Lower leg skin (tissue), 4 donors: ENCODE data around the gene FGD6. TPM values are rescaled to one million over a fixed set of nuclear protein-coding genes. Genes with fewer than 3 reads are reported as not detected.

ENCODE experiments used
- DNase-seq, 2 donors: peaks; one replicate each; pipeline ENCODE4 v3.0.0-alpha.2; 2019; ENCODE audit warnings: low spot score in 2 of 2
- H3K4me3 ChIP-seq: fragments of 200-600 bp; sonication (generic); 2 replicates; pipeline ENCODE4 v1.5.1; 2017; ENCODE audit warnings: mild to moderate bottlenecking, low read depth; ENCODE audit not compliant: poor library complexity, severe bottlenecking
- POLR2A ChIP-seq, 2 donors: fragments of 450-650 bp; IDR thresholded peaks; one replicate each; pipeline ENCODE4 v1.6.1; 2016 to 2017; ENCODE audit warnings: antibody characterized with exemption in 2 of 2, mild to moderate bottlenecking in 1 of 2, moderate library complexity in 1 of 2
- WGBS, 2 donors: methylation state at CpG; one replicate each; pipeline ENCODE4 v1.1.5; 2018; 5-methylcytosine and 5-hydroxymethylcytosine counted together
- intact Hi-C: fragments of 100-400 bp; cut with DNase I; formaldehyde crosslinking; loops from one replicate; pipeline ENCODE4 v1.15.0; 2023; ENCODE audit warnings: low total_unique reads
- total RNA-seq, 4 donors: library from RNA; depleted of rRNA; stranded (reverse); fragments of >200 nt; gene quantifications; one replicate each; pipeline ENCODE4 v1.1.0, GENCODE V29; 2016
- TF ChIP-seq, protein P1 (sequence below), 3 donors: fragments of 450-650 bp; IDR thresholded peaks; one replicate each; pipeline ENCODE4 v1.5.1; 2016; ENCODE audit warnings: antibody characterized with exemption in 3 of 3, mild to moderate bottlenecking in 3 of 3, moderate library complexity in 2 of 3

The FGD6 gene
- total RNA-seq, 4 donors from 2014 or later, result 13.9 to 19.1 (median 14.7) TPM

DNA sequence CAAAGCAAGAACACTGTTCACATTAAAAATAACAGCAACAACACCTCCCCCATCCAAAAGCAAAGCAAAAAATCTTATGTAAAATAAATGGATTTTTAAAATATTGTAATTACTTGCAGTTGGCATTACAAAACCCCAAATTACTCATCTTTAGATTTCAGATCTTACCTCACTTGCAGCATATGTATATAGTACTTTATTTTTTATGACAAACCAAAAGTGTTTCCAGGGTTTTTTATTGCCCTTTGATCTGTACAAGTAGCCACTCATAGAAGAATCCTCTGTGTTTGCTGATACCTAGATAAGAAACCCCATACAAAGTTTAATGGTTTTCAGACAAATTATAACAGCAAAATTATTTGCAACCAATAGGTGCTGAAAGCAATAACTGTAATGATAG is 131.7 kb downstream of the FGD6 start:
- H3K4me3 ChIP-seq, result no peak overlapping the region
- no peak for TF ChIP-seq POLR2A (IDR thresholded peaks at IDR 0.05)
- TF ChIP-seq, protein P1, sequence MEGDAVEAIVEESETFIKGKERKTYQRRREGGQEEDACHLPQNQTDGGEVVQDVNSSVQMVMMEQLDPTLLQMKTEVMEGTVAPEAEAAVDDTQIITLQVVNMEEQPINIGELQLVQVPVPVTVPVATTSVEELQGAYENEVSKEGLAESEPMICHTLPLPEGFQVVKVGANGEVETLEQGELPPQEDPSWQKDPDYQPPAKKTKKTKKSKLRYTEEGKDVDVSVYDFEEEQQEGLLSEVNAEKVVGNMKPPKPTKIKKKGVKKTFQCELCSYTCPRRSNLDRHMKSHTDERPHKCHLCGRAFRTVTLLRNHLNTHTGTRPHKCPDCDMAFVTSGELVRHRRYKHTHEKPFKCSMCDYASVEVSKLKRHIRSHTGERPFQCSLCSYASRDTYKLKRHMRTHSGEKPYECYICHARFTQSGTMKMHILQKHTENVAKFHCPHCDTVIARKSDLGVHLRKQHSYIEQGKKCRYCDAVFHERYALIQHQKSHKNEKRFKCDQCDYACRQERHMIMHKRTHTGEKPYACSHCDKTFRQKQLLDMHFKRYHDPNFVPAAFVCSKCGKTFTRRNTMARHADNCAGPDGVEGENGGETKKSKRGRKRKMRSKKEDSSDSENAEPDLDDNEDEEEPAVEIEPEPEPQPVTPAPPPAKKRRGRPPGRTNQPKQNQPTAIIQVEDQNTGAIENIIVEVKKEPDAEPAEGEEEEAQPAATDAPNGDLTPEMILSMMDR (IDR thresholded peaks at IDR 0.05), result no peak
- no peak for DNase-seq
- intact Hi-C loops, result no loop called here

DNA sequence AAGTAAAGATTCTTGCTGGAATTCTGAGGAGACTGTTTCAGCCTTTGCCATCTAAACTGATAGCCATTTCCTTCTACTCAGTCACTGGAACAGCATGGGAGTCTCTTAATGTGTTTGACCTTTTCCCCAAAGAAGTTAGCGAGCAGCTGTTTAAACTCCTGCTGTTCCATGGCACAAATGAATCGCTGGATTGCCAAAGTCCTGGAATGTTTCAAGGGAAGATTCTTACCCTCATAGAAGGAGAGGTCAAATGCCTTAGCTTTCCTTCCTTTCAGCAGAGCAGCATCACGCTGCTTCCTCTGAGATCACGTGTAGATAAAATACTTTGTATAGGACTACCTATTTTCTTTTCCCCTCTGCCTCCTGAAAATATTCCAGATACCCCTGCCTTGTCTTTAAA is 133.3 kb downstream of the FGD6 start:
- no peak overlapping the region for H3K4me3 ChIP-seq
- 52 to 63% methylated on average over 4 of the region's 4 CpGs for WGBS, 2 donors
- intact Hi-C loops, result no loop called here
- no peak for TF ChIP-seq POLR2A (IDR thresholded peaks at IDR 0.05)
- TF ChIP-seq, protein P1 (IDR thresholded peaks at IDR 0.05), result no peak
- no peak for DNase-seq

DNA sequence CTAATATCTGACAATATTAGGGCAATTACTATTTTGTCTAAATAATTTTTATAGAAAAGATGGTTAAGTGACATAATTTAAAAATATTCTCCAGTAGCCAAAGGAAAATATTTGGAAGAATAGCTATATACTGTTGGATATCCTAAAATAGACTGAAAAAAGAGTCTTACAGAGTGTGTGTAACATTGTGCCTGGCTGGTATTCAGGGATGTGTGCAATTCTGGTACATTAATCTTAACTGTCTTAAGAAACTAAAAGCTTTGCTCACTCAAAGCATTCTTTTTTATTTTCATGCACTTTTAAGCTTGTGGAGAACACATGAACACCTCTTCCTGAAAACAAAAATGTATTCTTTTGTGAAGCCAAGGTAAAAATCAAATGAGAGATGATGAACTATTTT is 133.8 kb downstream of the FGD6 start:
- H3K4me3 ChIP-seq, result no peak overlapping the region
- intact Hi-C loops, result no loop called here
- TF ChIP-seq, protein P1 (IDR thresholded peaks at IDR 0.05), result no peak
- TF ChIP-seq POLR2A (IDR thresholded peaks at IDR 0.05), result no peak
- DNase-seq, result no peak

DNA sequence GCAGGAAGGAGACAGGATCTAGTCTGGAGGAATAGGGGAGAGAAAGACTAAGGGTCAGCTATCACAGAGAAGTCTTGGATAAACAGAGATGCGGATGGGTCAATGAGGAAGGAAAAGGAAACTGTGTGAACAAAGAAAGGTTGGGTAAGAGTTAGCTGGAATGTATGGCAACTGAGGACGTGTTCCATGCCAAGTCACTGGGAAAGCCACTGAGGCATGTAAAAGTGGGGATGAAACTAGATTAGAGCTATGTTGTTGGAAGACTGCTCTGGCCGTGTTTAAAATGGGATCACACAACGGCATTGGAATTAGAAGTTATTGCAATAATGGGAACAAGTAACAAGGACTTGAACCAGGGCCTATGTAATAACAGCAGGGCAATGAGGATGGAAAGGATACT is 139.9 kb downstream of the FGD6 start:
- intact Hi-C loops, result no loop called here
- TF ChIP-seq, protein P1 (IDR thresholded peaks at IDR 0.05), result no peak
- TF ChIP-seq POLR2A (IDR thresholded peaks at IDR 0.05), result no peak
- WGBS, 2 donors, result 75 to 76% methylated on average over 4 of the region's 4 CpGs
- no peak for DNase-seq
- H3K4me3 ChIP-seq, result no peak overlapping the region

DNA sequence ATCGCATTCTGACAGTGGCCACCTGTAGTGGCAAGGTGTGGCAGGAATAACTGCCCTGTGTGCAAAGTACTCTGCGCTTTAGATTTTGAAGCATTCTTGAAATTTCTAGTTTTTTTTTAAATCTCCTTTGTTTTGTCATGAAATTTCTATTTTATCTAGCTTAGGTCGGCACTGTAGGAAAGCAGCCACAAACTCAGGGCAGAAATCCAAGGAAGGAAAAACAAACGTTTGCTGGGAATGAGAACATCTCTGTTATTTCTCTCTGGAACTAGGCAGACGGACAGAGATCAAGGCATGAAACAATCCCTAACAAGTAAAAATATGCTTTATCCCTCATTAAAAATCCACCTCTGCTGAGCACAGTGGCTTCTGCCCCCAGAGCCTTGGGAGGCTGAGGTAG is 142.5 kb downstream of the FGD6 start:
- intact Hi-C loops, result no loop called here
- DNase-seq, result no peak
- no peak overlapping the region for H3K4me3 ChIP-seq
- TF ChIP-seq, protein P1 (IDR thresholded peaks at IDR 0.05), result no peak
- no peak for TF ChIP-seq POLR2A (IDR thresholded peaks at IDR 0.05)
- WGBS, 2 donors, result 57 to 62% methylated on average over 5 of the region's 5 CpGs

DNA sequence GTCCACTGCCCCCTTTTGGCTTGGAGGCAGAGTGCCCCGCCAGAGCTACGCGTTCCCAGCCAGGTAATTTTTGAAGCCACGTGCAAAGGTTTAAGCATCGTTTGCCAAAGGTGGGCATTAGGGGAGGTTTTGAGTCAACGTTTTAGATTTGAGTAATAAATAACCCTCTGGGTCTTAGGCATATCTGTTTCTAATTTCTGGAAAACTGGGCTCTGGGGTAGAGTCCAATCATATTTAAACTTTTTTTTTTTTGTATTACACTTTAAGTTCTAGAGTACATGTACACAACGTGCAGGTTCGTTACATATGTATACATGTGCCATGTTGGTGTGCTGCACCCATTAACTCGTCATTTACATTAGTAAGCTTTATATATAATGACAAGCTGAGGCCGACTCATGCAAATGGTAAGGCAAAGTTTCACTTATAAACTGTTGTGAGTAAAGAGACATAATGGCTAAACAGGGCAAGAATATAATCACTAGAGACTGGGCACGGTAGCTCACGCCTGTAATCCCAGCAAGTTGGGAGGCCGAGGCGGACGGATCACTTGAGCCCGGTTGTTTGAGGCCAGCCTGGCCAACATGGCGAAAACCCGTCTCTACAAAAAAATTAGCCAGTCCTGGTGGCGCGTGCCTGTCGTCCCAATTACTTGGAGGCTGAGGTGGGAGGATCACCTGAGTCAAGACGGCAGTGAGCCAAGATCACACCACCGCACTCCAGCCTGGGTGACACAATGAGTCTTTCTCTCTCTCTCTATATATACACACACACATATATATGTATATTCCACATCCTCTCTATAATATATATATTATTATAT is 143.4 kb downstream of the FGD6 start:
- H3K4me3 ChIP-seq, result no peak overlapping the region
- TF ChIP-seq, protein P1 (IDR thresholded peaks at IDR 0.05), result no peak
- TF ChIP-seq POLR2A (IDR thresholded peaks at IDR 0.05), result no peak
- 56 to 58% methylated on average over 23 of the region's 23 CpGs for WGBS, 2 donors
- intact Hi-C loops, result no loop called here
- DNase-seq, result no peak
